GM18517 (cell line): ENCODE data around the gene GOLGA6L9.
"Not testable (repeated sequence)": the region's sequence is repeated elsewhere in the genome, so short reads cannot be mapped to it uniquely, and the experiment has no call there.

Experiments
- ATAC-seq: cut with Tn5 transposase; IDR thresholded peaks from one replicate; pipeline ENCODE4 v1.9.1; 2021; ENCODE audit warnings: mild to moderate bottlenecking, moderate library complexity; ENCODE audit not compliant: unreplicated experiment

The GOLGA6L9 gene

DNA sequence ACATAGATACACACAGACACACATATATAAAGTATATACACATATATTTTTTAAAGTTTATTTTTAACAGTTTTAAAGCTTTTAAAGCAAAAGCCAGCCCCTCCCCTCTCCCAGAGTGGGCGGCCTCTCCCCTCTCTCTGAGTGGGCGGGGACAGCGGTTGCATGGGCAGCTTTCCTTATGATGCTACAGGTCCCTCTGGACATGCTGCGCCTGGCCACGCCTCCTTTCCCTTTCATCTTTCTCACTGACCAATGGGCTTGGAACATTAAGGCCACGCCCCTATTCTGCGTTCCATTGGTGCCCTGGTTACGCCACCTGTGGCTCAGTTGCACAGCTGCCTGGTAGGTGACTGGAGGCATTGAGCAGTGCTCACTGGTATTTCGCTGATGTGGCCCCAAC is at the start of gene GOLGA6L9:
Gene GOLGA6L9, plus strand, starts transcription at position 124 of the 400 bp plus-strand sequence. Its CDS starts 264 bp downstream, at position 388.
- ATAC-seq, result not testable (repeated sequence)

- ATAC-seq, result not testable (repeated sequence)
These were observed 48.2 kb upstream of the GOLGA6L9 start for GRCh38 chr15:82381330-82381955.

GRCh38 chr15:82387209-82387608 is 42.4 kb upstream of the GOLGA6L9 start:
- not testable (repeated sequence) for ATAC-seq

GRCh38 chr15:82390152-82390551 is 39.5 kb upstream of the GOLGA6L9 start:
- not testable (repeated sequence) for ATAC-seq

GRCh38 chr15:82392077-82392476 is 37.5 kb upstream of the GOLGA6L9 start:
- not testable (repeated sequence) for ATAC-seq

DNA sequence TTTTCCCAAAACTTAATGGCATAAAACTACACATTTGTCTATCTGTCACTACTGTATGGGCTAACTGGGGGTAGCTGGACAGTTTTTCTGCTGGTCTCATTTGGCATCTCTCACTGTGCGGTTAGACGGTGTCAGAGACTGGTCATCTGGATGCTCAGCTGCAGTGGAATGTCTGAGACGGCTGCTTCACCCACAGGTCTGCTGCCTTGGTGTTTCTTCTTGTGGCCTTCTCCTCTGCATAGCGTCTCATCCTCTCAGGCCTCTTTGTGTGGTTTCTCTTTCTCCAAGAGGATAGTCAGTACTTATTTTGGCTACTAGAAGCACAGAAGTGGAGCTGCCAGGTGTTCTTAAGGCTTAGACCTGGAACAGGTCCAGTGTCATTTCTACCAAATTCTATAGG is 35.9 kb upstream of the GOLGA6L9 start:
- ATAC-seq, result no peak

- not testable (repeated sequence) for ATAC-seq
These were observed 33.8 kb upstream of the GOLGA6L9 start for GRCh38 chr15:82395788-82396187.

DNA sequence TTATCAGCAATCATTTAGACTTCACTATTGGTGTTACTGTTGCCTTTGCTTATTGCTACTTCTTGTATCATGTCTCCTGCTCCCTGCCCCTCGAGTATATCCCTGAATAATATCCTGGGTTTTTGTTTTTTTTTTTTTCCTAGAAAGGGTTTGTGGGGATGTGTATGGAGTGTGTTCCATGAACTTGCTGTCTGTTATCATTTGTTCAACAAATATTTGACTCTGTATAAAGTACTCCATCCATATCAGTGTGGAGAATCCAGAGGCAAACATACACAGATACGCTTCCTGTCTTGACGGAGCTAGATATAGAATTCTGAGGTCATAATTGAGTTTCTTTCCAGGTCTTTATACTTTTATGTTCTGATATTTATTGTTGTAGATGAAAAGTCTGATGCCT is 31.8 kb upstream of the GOLGA6L9 start:
- ATAC-seq, result no peak

- no peak for ATAC-seq
These were observed 30.8 kb upstream of the GOLGA6L9 start for GRCh38 chr15:82398785-82399184.

GRCh38 chr15:82399366-82400103 is 30.1 kb upstream of the GOLGA6L9 start:
- ATAC-seq, result not testable (repeated sequence)

DNA sequence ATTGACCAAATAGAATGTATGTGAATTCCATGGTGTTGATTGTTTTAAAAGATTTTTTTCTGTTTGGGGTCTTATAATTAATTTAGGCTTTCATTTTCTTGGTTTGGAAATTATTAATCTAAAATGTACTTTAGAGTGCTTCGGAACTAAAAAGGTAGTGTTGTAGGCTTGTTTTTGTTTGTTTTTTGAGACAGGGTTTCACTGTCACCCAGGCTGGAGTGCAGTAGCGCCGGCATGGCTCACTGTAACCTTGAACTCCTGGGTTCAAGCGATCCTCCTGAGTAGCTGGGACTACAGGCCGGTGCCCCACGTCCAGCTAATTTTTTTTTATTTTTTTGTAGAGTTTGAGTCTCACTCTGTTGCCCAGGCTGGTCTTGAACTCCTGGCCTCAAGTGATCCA is 27.7 kb upstream of the GOLGA6L9 start:
- not testable (repeated sequence) for ATAC-seq

GRCh38 chr15:82402341-82402740 is 27.3 kb upstream of the GOLGA6L9 start:
- ATAC-seq, result not testable (repeated sequence)

DNA sequence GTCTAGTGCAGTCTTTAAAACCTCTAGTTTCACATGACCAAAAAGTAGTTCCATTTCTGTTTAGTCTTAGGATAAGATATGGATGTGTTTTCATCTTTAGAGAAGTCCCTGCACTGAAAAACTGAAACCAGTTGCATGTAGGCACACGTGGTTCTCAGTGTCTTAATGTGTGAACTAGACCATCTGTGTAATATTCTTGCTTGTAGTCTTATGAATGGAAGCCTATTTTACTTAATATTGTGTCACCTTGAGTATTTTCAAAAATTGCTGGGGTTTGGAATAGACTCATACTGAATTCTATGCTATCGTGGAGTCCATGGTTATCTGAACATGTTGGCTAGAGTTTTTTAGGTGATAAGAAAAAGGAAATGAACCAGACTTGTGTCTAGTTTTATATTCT is 23.4 kb upstream of the GOLGA6L9 start:
- not testable (repeated sequence) for ATAC-seq

DNA sequence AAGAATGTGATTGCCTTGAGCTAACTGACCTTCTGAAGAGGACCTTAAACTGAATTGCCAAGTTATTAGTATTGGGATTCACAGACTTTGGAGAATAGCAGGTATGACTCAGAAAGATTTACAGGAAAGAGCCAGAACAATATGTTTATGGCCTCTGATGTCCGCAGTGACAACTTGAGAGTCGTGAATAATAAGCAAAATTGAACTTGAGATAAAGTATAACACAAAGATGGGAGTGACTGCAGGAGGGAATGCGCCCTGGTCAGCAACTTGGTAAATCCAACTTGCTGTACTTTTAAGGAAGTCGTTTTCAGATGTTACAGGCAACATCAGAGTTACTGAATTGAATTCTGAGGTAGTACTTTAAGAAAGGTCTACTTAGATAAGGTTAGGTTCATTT is 19.3 kb upstream of the GOLGA6L9 start:
- ATAC-seq, result not testable (repeated sequence)

DNA sequence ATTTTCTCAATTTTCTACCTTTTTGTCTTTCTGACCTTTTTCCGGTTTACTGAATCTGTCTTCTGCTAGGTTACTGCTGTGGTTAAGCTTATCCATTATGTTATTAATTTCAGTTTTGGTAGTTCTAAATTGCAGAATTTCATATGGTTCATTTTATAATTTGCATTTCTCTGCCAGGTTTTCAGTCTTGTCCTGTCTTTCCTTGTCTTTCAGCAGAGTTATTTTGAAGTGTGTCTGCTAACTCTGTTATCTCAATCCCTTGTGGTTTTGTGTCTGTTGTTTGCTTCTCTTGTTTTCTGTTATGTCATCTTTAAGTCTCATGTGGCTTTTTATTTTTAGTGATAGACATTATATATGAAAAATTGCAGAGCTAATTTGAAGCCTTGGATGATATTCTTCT is 18.0 kb upstream of the GOLGA6L9 start:
- not testable (repeated sequence) for ATAC-seq

GRCh38 chr15:82414525-82415191 is 15.0 kb upstream of the GOLGA6L9 start:
- ATAC-seq, result not testable (repeated sequence)

DNA sequence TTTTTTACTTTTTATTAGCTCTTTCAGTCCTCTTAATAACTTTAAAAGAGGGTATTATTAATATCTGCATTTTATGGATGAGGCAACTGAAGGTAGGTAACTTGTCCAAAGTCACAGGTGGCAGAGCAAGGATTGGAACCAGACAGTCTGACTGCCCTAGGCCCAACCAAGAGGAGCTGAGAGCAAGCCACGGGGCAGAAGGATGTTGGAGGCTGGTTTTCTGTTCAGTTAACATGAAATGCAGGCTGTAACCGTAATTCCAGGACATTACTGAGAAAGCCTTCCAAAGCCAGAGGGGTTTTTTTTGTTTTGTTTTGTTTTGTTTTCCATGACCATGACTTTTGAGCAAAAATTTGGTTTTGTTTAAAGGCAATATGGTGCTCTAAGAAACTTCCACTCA is 9.1 kb upstream of the GOLGA6L9 start:
- not testable (repeated sequence) for ATAC-seq

- ATAC-seq, result not testable (repeated sequence)
These were observed 8.7 kb upstream of the GOLGA6L9 start for GRCh38 chr15:82420966-82421365.

DNA sequence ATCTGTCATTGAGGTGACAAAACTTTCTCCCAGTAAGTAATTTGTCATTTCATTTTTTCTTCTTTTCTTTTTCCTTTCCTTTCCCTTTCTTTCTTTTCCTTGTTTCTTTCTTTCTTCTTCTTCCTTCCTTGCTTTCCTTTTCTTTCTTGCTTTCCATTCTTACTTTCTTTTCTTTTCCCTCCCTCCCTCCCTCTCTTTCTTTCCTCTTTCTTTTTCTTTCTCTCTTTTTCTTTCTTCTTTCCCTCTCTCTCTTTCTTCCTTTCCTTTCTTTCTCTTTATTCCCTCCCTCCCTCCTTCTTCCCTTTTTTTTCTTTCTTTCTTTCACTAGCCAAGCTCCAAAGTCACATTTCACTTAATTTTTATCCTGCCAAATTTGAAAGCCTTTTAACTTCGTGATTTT is 2.5 kb upstream of the GOLGA6L9 start:
- not testable (repeated sequence) for ATAC-seq

- not testable (repeated sequence) for ATAC-seq
These were observed 15.8 kb downstream of the GOLGA6L9 start for GRCh38 chr15:82445420-82445819.

DNA sequence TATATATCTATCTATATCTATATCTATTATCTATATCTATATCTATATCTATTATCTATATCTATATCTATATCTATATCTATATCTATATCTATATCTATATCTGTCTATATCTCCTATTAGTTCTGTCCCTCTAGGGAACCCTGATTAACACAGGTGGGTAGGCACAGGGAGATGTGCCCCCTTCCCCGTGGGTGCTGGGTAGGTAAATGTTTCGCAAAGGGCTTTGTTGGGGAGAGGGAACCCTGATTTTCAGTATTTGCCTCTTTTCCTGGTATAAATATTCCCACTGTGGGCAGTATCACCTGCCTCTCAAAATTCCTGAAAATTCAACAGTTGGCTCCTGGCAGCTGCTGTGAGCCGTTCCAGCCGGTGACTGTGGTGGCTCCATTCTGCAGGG is 27.7 kb downstream of the GOLGA6L9 start:
- ATAC-seq, result not testable (repeated sequence)

DNA sequence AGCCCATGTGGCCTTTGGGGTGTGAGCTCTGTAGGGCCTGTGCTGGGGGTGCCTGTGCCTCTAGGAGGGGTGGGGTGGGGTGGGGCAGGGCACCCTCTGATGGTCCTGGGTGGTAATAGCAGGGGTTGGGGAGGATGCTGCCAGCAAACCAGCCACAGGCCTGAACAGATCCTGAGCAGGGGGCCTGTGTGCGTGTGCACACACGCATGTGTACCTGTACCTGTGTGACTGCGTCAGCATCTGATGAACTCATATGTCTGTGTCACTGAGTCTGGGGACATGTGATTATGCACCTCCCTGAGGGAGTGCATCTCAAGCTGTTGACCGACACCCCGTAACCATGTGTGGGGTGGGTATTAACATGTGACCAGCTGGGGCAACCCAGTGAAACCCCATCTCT is 36.0 kb downstream of the GOLGA6L9 start:
- ATAC-seq, result not testable (repeated sequence)
